HG03139 (cell line): ENCODE measurements around the gene RGS16.
"Not testable (repeated sequence)": the region's sequence is repeated elsewhere in the genome, so short reads cannot be mapped to it uniquely, and the experiment has no call there.

ENCODE experiments used
- ATAC-seq: cut with Tn5 transposase; IDR thresholded peaks from one replicate; pipeline ENCODE4 v1.9.1; 2021; ENCODE audit not compliant: unreplicated experiment

The RGS16 gene

GRCh38 chr1:182604175-182605164, at the start of gene RGS16:
Gene RGS16 (minus strand): TSS chr1:182604389. CDS start chr1:182604259, 130 bp downstream.
- ATAC-seq = peak; percentile 78

GRCh38 chr1:182653986-182654385, 49.8 kb upstream of the RGS16 start:
- no peak for ATAC-seq

GRCh38 chr1:182652933-182653332, 48.7 kb upstream of the RGS16 start:
- no peak for ATAC-seq

- no peak for ATAC-seq
These were observed 47.1 kb upstream of the RGS16 start for GRCh38 chr1:182651339-182651724.

- ATAC-seq = no peak
These were observed 46.6 kb upstream of the RGS16 start for GRCh38 chr1:182650678-182651338.

GRCh38 chr1:182649041-182649440, 44.9 kb upstream of the RGS16 start:
- ATAC-seq = no peak

- ATAC-seq = no peak
These were observed 42.5 kb upstream of the RGS16 start for GRCh38 chr1:182646739-182647138.

GRCh38 chr1:182644886-182645285, 40.7 kb upstream of the RGS16 start:
- ATAC-seq = no peak

- ATAC-seq = no peak
These were observed 39.5 kb upstream of the RGS16 start for GRCh38 chr1:182643699-182644098.

GRCh38 chr1:182642461-182642860, 38.3 kb upstream of the RGS16 start:
- ATAC-seq = no peak

GRCh38 chr1:182641561-182641960, 37.4 kb upstream of the RGS16 start:
- no peak for ATAC-seq

GRCh38 chr1:182639330-182639729, 35.1 kb upstream of the RGS16 start:
- no peak for ATAC-seq

GRCh38 chr1:182637769-182638168, 33.6 kb upstream of the RGS16 start:
- ATAC-seq = no peak

GRCh38 chr1:182635871-182636270, 31.7 kb upstream of the RGS16 start:
- ATAC-seq = no peak

- ATAC-seq = no peak
These were observed 30.3 kb upstream of the RGS16 start for GRCh38 chr1:182634306-182635072.

GRCh38 chr1:182633657-182634281, 29.6 kb upstream of the RGS16 start:
- ATAC-seq = no peak

GRCh38 chr1:182633031-182633430, 28.8 kb upstream of the RGS16 start:
- ATAC-seq = no peak

GRCh38 chr1:182632441-182632857, 28.3 kb upstream of the RGS16 start:
- ATAC-seq = not testable (repeated sequence)

- no peak for ATAC-seq
These were observed 27.8 kb upstream of the RGS16 start for GRCh38 chr1:182631954-182632353.

GRCh38 chr1:182631053-182631677, 27.0 kb upstream of the RGS16 start:
- ATAC-seq = no peak
